ENCODE results near the gene HEG1.

HEG1 gene

GRCh38 chr3:124950026-124950425, 105.8 kb downstream of the HEG1 start:
- no peak for DNase-seq (ENCODE audit: low read depth)
- H3K4me3 ChIP-seq (ENCODE audit: low read depth, low read length), result no peak overlapping the region
- TF ChIP-seq MYC (IDR thresholded peaks at IDR 0.05; ENCODE audit: low read depth, low read length) (no peak), CTCF (IDR thresholded peaks at IDR 0.05; ENCODE audit: low read depth, low read length) (no peak), POLR2A (IDR thresholded peaks at IDR 0.05; ENCODE audit: extremely low read depth, insufficient read length) (no peak), MAX (IDR thresholded peaks at IDR 0.05; ENCODE audit: low read depth, low read length) (no peak)

GRCh38 chr3:124942613-124943012, 113.2 kb downstream of the HEG1 start:
- no peak for DNase-seq (ENCODE audit: low read depth)
- TF ChIP-seq POLR2A (IDR thresholded peaks at IDR 0.05; ENCODE audit: extremely low read depth, insufficient read length), result no peak
- no peak for TF ChIP-seq MYC (IDR thresholded peaks at IDR 0.05; ENCODE audit: low read depth, low read length)
- TF ChIP-seq CTCF (IDR thresholded peaks at IDR 0.05; ENCODE audit: low read depth, low read length), result no peak
- TF ChIP-seq MAX (IDR thresholded peaks at IDR 0.05; ENCODE audit: low read depth, low read length), result no peak
- H3K4me3 ChIP-seq (ENCODE audit: low read depth, low read length), result no peak overlapping the region

- no peak for TF ChIP-seq CTCF (IDR thresholded peaks at IDR 0.05; ENCODE audit: low read depth, low read length)
- 0 out of 2 replicates have a peak, but pooled peaks have one; percentile 26 for TF ChIP-seq MYC (IDR thresholded peaks at IDR 0.05; ENCODE audit: low read depth, low read length)
- peak; percentile 31; the same call in 1 of the 2 replicates for TF ChIP-seq MAX (IDR thresholded peaks at IDR 0.05; ENCODE audit: low read depth, low read length)
- no peak for TF ChIP-seq POLR2A (IDR thresholded peaks at IDR 0.05; ENCODE audit: extremely low read depth, insufficient read length)
- DNase-seq (ENCODE audit: low read depth), result peak; percentile 68
Measured at GRCh38 chr3:124941771-124942170, 114.0 kb downstream of the HEG1 start.

GRCh38 chr3:124939661-124940060, 116.1 kb downstream of the HEG1 start:
- TF ChIP-seq POLR2A (IDR thresholded peaks at IDR 0.05; ENCODE audit: extremely low read depth, insufficient read length) (no peak), MYC (IDR thresholded peaks at IDR 0.05; ENCODE audit: low read depth, low read length) (no peak), MAX (IDR thresholded peaks at IDR 0.05; ENCODE audit: low read depth, low read length) (no peak), CTCF (IDR thresholded peaks at IDR 0.05; ENCODE audit: low read depth, low read length) (no peak)
- DNase-seq (ENCODE audit: low read depth), result no peak
- H3K4me3 ChIP-seq (ENCODE audit: low read depth, low read length), result no peak overlapping the region

More at GRCh38 chr3:124941771-124942170, 114.0 kb downstream of the HEG1 start:
- no peak overlapping the region for H3K4me3 ChIP-seq (ENCODE audit: low read depth, low read length)

GRCh38 chr3:124938896-124939295, 116.9 kb downstream of the HEG1 start:
- no peak for TF ChIP-seq CTCF (IDR thresholded peaks at IDR 0.05; ENCODE audit: low read depth, low read length)
- no peak for TF ChIP-seq MAX (IDR thresholded peaks at IDR 0.05; ENCODE audit: low read depth, low read length)
- no peak for TF ChIP-seq MYC (IDR thresholded peaks at IDR 0.05; ENCODE audit: low read depth, low read length)
- TF ChIP-seq POLR2A (IDR thresholded peaks at IDR 0.05; ENCODE audit: extremely low read depth, insufficient read length), result no peak

More at GRCh38 chr3:124938896-124939295, 116.9 kb downstream of the HEG1 start:
- no peak overlapping the region for H3K4me3 ChIP-seq (ENCODE audit: low read depth, low read length)
- DNase-seq (ENCODE audit: low read depth), result no peak

All from NB4 (cell line).